GF-D8 (cell line): ENCODE measurements around the gene LTBP3.
"Not testable (repeated sequence)": the region's sequence is repeated elsewhere in the genome, so short reads cannot be mapped to it uniquely, and the experiment has no call there.

Experiments
- DNase-seq: peaks from one replicate; lab custom pipeline; 2025; lab: John Stamatoyannopoulos, UW

LTBP3 gene

DNA sequence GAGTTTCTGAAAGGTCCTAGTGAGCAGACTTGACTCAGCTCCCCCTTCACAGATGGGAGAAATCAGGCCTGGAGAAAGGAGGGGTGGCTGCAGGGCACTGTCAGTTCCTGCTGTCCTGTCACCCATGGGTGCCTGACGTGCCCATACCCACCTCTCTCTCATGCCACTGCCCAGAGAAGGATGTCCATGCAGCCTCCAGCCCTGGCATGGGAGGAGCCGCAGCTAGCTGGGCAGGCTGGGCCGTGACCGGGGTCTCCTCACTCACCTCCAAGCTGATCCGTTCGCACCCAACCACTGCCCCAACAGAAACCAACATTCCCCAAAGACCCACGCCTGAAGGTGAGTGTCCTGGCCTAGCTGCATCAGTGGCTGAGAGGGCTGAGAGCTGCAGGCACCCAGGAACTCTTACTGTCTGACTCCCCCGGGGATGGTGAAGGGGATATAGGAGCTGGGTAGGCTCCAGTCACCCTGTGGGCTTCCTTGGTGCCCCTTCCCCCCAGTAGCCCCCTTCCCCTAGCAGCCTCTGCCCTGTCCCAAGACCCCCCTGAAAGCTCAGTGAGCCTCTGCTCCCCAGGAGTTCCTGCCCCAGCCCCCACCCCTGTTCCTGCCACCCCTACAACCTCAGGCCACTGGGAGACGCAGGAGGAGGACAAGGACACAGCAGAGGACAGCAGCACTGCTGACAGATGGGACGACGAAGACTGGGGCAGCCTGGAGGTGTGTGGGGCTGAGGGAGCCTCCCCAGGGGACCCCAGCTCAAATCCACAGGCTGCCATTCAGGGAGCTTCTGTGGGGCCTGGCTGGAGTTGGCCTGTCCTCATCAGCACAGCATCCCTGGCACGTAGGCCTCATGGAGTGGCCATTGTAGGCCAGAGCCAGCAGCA, 21.5 kb downstream of the LTBP3 start:
- no peak for DNase-seq

GRCh38 chr11:65535102-65535501, 23.1 kb downstream of the LTBP3 start:
- no peak for DNase-seq

GRCh38 chr11:65532388-65533064, 25.6 kb downstream of the LTBP3 start:
- DNase-seq = no peak

GRCh38 chr11:65530157-65530496, 28.0 kb downstream of the LTBP3 start:
- no peak for DNase-seq

DNA sequence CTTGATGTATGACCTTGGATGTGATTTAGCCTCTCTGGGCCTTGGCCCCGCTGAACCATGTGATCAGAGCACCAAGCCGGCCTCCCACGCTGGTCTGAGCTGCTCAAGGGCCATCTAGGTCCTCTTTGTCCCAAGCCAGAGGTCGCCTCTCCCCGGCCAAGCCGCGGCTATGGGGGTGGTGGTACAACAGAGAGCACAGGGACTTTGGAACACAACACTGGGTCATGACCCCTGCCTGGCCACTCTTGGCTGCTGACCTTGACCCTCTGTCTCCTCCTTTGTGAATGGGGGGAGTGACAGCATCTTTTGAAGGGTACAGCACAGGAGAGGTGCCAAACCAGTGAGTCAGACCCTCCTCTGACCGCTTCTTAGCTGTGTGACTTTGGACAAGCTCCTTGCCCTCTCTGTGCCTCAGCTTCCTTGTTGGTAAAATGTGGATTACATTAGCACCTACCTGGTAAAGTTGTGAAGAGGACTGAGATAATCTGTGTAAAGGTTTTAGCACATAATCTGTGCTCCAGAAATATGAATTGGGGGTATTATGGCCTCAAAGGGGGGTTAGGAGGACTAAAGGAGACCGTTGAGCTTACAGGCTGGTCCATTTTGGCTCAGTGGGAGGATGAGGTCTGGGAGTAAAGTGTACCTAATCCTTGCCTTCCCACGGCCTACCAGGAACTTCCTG, 28.5 kb downstream of the LTBP3 start:
- no peak for DNase-seq

GRCh38 chr11:65528819-65529350, 29.3 kb downstream of the LTBP3 start:
- no peak for DNase-seq

GRCh38 chr11:65526744-65527143, 31.4 kb downstream of the LTBP3 start:
- no peak for DNase-seq

DNA sequence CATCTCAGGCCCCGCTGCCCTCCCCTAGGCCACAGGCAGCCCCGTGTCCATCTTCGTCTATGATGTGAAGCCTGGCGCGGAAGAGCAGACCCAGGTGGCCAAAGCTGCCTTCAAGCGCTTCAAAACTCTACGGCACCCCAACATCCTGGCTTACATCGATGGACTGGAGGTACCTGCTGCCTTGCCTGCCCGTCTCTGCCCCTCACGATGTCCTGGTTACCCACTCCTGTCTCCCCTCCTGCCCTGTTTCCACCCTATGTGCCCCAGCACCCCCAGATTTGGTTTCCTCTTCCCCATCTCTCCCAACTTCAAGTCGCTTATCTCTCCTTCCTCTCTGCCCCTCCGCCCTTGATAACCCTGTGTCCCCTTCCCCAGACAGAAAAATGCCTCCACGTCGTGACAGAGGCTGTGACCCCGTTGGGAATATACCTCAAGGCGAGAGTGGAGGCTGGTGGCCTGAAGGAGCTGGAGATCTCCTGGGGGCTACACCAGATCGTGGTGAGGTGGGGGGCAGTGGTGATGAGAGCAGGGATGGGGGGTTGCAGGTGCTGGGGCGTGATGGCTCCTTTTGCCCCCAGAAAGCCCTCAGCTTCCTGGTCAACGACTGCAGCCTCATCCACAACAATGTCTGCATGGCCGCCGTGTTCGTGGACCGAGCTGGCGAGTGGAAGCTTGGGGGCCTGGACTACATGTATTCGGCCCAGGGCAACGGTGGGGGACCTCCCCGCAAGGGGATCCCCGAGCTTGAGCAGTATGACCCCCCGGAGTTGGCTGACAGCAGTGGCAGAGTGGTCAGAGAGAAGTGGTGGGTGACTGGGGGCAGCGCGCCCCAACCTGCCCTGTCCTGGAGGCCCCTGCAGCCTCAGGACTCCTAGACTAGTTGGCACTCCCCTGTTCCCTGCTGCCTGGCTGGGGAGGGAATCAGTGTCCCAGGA, 32.3 kb downstream of the LTBP3 start:
- no peak for DNase-seq

DNA sequence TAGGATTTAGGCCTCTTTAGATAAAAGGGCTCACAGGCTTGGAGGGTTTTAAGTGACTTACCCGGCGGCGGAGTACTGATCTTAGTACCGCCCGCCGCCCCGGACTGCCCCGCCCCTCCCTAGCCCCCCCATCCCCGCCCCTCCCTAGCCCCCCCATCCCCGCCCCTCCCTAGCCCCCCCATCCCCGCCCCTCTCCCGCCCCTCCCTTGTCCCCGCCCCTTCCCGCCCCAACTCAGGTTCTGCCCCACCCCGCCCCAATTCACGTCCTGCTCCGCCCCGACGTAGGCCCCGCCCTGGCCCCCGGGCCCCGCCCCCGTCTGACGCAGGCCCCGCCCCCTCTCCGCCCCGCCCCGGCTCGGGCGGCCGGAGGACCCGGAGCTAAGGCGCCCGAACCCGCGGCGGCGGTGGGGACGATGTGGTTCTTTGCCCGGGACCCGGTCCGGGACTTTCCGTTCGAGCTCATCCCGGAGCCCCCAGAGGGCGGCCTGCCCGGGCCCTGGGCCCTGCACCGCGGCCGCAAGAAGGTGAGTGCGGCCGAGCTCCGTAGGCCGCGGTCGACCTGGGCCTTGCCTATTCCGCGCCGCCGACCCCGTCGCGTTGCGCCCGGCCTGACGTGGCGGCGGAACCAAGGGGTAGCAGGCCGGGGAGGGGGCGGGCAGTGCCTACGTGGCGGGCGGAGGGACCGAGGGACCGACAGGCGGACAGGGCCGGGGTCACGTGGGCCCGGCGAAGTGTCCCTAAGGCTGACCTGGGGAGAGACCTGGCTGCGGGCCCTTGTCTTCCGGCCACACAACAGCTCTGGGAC, 33.2 kb downstream of the LTBP3 start, which contains the start of gene SCYL1:
Gene SCYL1 (plus strand): TSS at position 343 of the 805 bp plus-strand sequence. CDS start 71 bp downstream, at position 414.
- no peak for DNase-seq

DNA sequence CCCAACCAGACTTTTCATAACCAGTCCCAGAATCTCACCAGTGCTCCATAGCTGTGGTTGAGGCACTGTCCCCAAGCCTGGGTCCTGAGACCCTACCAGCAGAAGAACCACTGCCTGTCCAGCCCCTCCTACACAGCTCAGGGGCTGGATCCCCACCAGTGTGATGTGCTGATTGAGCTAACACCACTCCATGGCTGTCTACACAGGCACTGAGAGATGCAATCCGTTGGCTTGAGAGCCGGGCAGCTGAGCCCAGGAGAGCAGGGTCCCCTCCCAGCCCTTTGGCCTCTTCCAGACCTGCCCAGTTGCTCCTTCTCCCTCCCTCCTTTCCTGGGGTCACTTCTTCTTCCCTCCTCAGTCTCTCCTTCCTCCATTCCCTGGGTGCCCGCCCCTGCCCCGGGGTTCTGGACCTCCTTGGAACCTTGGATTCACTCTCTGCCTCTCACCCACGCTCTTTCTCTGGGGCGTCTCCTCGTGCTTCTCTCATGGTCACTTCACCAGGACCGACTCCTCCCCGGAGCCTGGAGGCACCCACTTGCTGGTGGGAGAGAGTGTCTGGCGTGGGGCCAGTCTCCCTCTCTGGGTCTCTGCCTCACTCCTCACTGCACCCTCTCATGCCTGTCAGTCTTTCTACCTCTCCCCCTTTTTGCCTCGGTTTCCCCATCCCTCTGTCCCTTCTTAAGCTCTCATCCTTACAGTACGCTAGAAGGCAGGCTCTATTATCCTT, 34.0 kb downstream of the LTBP3 start:
- DNase-seq = no peak

GRCh38 chr11:65523631-65523968, 34.6 kb downstream of the LTBP3 start:
- DNase-seq = not testable (repeated sequence)

DNA sequence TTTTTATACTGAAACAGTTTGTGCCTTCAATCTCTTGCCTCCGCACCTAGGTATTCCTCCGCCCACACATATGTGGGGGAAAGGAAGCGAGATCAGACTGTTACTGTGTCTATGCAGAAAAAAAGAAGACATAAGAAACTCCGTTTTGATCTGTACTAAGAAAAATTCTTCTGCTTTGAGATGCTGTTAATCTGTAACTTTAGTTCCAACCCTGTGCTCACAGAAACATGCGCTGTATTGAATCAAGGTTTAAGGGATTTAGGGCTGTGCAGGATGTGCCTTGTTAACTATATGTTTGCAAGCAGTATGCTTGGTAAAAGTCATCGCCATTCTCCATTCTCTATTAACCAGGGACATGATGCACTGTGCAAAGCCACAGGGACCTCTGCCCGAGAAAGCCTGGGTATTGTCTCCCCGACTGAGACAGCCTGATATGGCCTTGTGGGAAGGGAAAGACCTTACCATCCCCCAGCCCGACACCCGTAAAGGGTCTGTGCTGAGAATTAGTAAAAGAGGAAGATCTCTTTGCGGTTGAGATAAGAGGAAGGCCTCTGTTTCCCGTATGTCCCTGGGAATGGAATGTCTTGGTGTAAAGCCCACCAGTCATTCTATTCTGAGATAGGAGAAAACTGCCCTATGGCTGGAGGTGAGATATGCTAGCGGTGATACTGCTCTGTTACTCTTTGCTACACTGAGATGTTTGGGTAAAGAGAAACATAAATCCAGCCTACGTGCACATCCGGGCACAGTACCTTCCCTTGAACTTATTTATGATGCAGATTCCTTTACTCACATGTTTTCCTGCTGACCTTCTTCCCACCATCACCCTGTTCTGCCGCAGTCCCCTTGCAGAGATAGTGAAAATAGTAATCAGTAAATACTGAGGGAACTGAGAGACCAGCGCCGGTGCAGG, 35.2 kb downstream of the LTBP3 start:
- peak; percentile 56 for DNase-seq

- not testable (repeated sequence) for DNase-seq
Measured at GRCh38 chr11:65521777-65522521, 36.2 kb downstream of the LTBP3 start.

GRCh38 chr11:65518941-65519549, 39.1 kb downstream of the LTBP3 start:
- not testable (repeated sequence) for DNase-seq

- DNase-seq = no peak
Measured at GRCh38 chr11:65516135-65516968, 41.8 kb downstream of the LTBP3 start.

GRCh38 chr11:65512311-65512710, 45.8 kb downstream of the LTBP3 start:
- DNase-seq = not testable (repeated sequence)
